GM12878 (cell line): Measurements from ENCODE around the gene SLC12A7. TPM values are rescaled to one million over a fixed set of nuclear protein-coding genes. Genes with fewer than 3 reads are reported as not detected.
A peak's percentile ranks its signal among the peaks of the same experiment; 100 is the strongest.

Source experiments
- CBX5 ChIP-seq: sonication (generic); IDR thresholded peaks from 2 replicates; pipeline ENCODE4 v1.6.1; 2016; ENCODE audit warnings: low read depth, moderate library complexity, mild to moderate bottlenecking, inconsistent platforms
- CHD4 ChIP-seq: fragments of 200-600 bp; sonication (generic); IDR thresholded peaks from 2 replicates; pipeline ENCODE4 v1.6.1; 2016; ENCODE audit warnings: mild to moderate bottlenecking
- MXI1 ChIP-seq: fragments of 150-350 bp; IDR thresholded peaks from 2 replicates; pipeline ENCODE4 v1.6.1; 2011; ENCODE audit warnings: low read depth, mild to moderate bottlenecking, inconsistent platforms, low read length, improper control_type of control experiment
- NBN ChIP-seq: fragments of 450-650 bp; IDR thresholded peaks from 2 replicates; pipeline ENCODE4 v1.6.1; 2016
- POU2F2 ChIP-seq: IDR thresholded peaks from 3 replicates; pipeline ENCODE4 v1.6.1; 2011; ENCODE audit warnings: low read depth, mild to moderate bottlenecking, low read length, borderline replicate concordance
- PRDM15 ChIP-seq: fragments of 450-650 bp; formaldehyde crosslinking; IDR thresholded peaks from 2 replicates; pipeline ENCODE4 v1.4.0; 2020; ENCODE audit warnings: mild to moderate bottlenecking, moderate library complexity
- RAD21 ChIP-seq: IDR thresholded peaks from 2 replicates; pipeline ENCODE4 v1.6.1; 2011; ENCODE audit warnings: mild to moderate bottlenecking, low read depth, low read length, moderate library complexity; ENCODE audit not compliant: insufficient read depth
- RUNX3 ChIP-seq: IDR thresholded peaks from 2 replicates; pipeline ENCODE4 v1.6.1; 2012; ENCODE audit warnings: low read length, inconsistent platforms
- SMC3 ChIP-seq: IDR thresholded peaks from 2 replicates; pipeline ENCODE4 v1.6.1; 2011; ENCODE audit warnings: low read length, improper control_type of control experiment, borderline replicate concordance
- SPI1 ChIP-seq: IDR thresholded peaks from 2 replicates; pipeline ENCODE4 v1.6.1; 2011; ENCODE audit warnings: low read depth, mild to moderate bottlenecking, low read length, moderate library complexity, borderline replicate concordance; ENCODE audit not compliant: insufficient read depth
- TCF12 ChIP-seq: IDR thresholded peaks from 2 replicates; pipeline ENCODE4 v1.6.1; 2011; ENCODE audit warnings: low read depth, mild to moderate bottlenecking, low read length
- USF2 ChIP-seq: IDR thresholded peaks from 2 replicates; pipeline ENCODE4 v1.6.1; 2011; ENCODE audit warnings: low read depth, low read length, improper control_type of control experiment, borderline replicate concordance
- ZNF687 ChIP-seq: fragments of 450-650 bp; IDR thresholded peaks from 2 replicates; pipeline ENCODE4 v1.6.1; 2017; ENCODE audit warnings: mild to moderate bottlenecking, moderate library complexity
- polyA plus RNA-seq, 11 experiments: library from polyadenylated mRNA; depleted of rRNA in 4 of 11; unstranded in 6 of 11; stranded (reverse) in 5 of 11; fragments of >200 nt; fragmentation: Nextera tagmentation in 4 of 11; fragmentation: Illumina TruSeq in 1 of 11; extraction: Ambion mirVana in 4 of 11; extraction: Trizol in 1 of 11; gene quantifications; 1 replicate in 1 of 11; 2 replicates in 10 of 11; pipeline versions ENCODE4 v1.2.1 to v1.2.3, GENCODE V29; 2011 to 2016; ENCODE audit warnings: inconsistent platforms in 2 of 11, missing spikeins in 2 of 11, low read depth in 1 of 11
- total RNA-seq, 4 experiments: library from RNA; depleted of rRNA in 3 of 4; stranded (reverse); fragments of >200 nt in 3 of 4; fragmentation: Illumina TruSeq in 1 of 4; extraction: Trizol in 1 of 4; gene quantifications; 2 replicates each; pipeline versions ENCODE4 v1.2.1 to v1.2.3, GENCODE V29; 2013 to 2021

The SLC12A7 gene
- total and polyA plus RNA-seq, 10 of the 15 experiments (the other 5 are each of a cell fraction or from before 2014, with no cell fraction given) = 0.10 to 10.0 (median 2.9) TPM

- TF ChIP-seq SPI1 (peak; percentile 66; the same call in 1 of the 2 replicates), MXI1 (no peak), SMC3 (peak; percentile 28; the same call in 1 of the 2 replicates), CHD4 (no peak), CBX5 (no peak), ZNF687 (peak; percentile 69), RUNX3 (peak; percentile 42; the same call in 1 of the 2 replicates), POU2F2 (peak; percentile 17; the same call in 1 of the 3 replicates), TCF12 (0 out of 2 replicates have a peak, but pooled peaks have one; percentile 11), RAD21 (peak; percentile 51), USF2 (no peak), PRDM15 (CRISPR knock-in tag) (no peak), NBN (0 out of 2 replicates have a peak, but pooled peaks have one; percentile 32)
Measured at GRCh38 chr5:1134478-1134877, 22.6 kb upstream of the SLC12A7 start (continued).
